Mesenteric fat pad (tissue), 1 donor: ENCODE measurements around the gene GCLC. TPM values are rescaled to one million over a fixed set of nuclear protein-coding genes. Genes with fewer than 3 reads are reported as not detected.
A peak's percentile ranks its signal among the peaks of the same experiment; 100 is the strongest.
"Not testable (repeated sequence)": the region's sequence is repeated elsewhere in the genome, so short reads cannot be mapped to it uniquely, and the experiment has no call there.

ENCODE experiments used
- DNase-seq: peaks from one replicate; pipeline ENCODE4 v3.0.0-alpha.2; 2020; ENCODE audit warnings: low spot score
- total RNA-seq: library from RNA; stranded (reverse); fragmentation: NEBNext Ultra II Directional; extraction: Animal tissue kit (Norgen Biotek cat#: 25700); gene quantifications from one replicate; pipeline ENCODE4 v1.2.1, GENCODE V29; 2021
- donor health status: DM: yes; HTN: yes; CAD: no.

Gene GCLC
- total RNA-seq, 1 donor from 2014 or later = 59.6 TPM

GRCh38 chr6:53564401-53565065 lies 19.6 kb upstream of the GCLC start:
- DNase-seq = no peak

GRCh38 chr6:53556986-53557715 lies 12.2 kb upstream of the GCLC start:
- DNase-seq = no peak

GRCh38 chr6:53553600-53553999 lies 8.7 kb upstream of the GCLC start:
- not testable (repeated sequence) for DNase-seq

GRCh38 chr6:53551681-53552080 lies 6.8 kb upstream of the GCLC start:
- DNase-seq = not testable (repeated sequence)

GRCh38 chr6:53547811-53548496 lies 3.1 kb upstream of the GCLC start:
- peak; percentile 99 for DNase-seq

GRCh38 chr6:53547166-53547810 lies 2.4 kb upstream of the GCLC start:
- DNase-seq = no peak

GRCh38 chr6:53546281-53546680 lies 1.4 kb upstream of the GCLC start:
- no peak for DNase-seq

GRCh38 chr6:53544217-53544469 lies 758 bp downstream of the GCLC start:
- no peak for DNase-seq

- DNase-seq = no peak
Observed at GRCh38 chr6:53543359-53544216, 1.3 kb downstream of the GCLC start.

GRCh38 chr6:53541900-53542299 lies 3.0 kb downstream of the GCLC start:
- no peak for DNase-seq

GRCh38 chr6:53540129-53540692 lies 4.7 kb downstream of the GCLC start:
- DNase-seq = no peak

GRCh38 chr6:53539561-53539960 lies 5.3 kb downstream of the GCLC start:
- no peak for DNase-seq

- no peak for DNase-seq
Observed at GRCh38 chr6:53536561-53536960, 8.3 kb downstream of the GCLC start.

- DNase-seq = no peak
Observed at GRCh38 chr6:53532942-53533341, 12.0 kb downstream of the GCLC start.

- DNase-seq = no peak
Observed at GRCh38 chr6:53532061-53532797, 12.7 kb downstream of the GCLC start.

GRCh38 chr6:53530780-53531386 lies 14.0 kb downstream of the GCLC start:
- DNase-seq = no peak

- no peak for DNase-seq
Observed at GRCh38 chr6:53530346-53530745, 14.6 kb downstream of the GCLC start.

- no peak for DNase-seq
Observed at GRCh38 chr6:53529324-53530036, 15.4 kb downstream of the GCLC start.

GRCh38 chr6:53528107-53528506 lies 16.8 kb downstream of the GCLC start:
- no peak for DNase-seq
